ENCODE data around the gene DDX39A. TPM values are rescaled to one million over a fixed set of nuclear protein-coding genes. Genes with fewer than 3 reads are reported as not detected.
A peak's percentile ranks its signal among the peaks of the same experiment; 100 is the strongest.

DDX39A gene
- total and polyA plus RNA-seq, 2 of the 13 experiments (the other 11 are each of a cell fraction or from before 2014, with no cell fraction given), result 34.6 to 90.4 TPM

- TF ChIP-seq MLXIP (CRISPR knock-in tag; IDR thresholded peaks at IDR 0.05; ENCODE audit: borderline replicate concordance) (no peak), ZNF670 (CRISPR knock-in tag; IDR thresholded peaks at IDR 0.05; ENCODE audit: borderline replicate concordance) (peak; percentile 88), ZNF543 (CRISPR knock-in tag; IDR thresholded peaks at IDR 0.05) (no peak; the same call in 1 of the 2 replicates), ZFYVE20 (CRISPR knock-in tag; IDR thresholded peaks at IDR 0.05; ENCODE audit: borderline replicate concordance, low read depth) (no peak), XRCC5 (optimal IDR thresholded peaks at IDR 0.05; ENCODE audit: low read length) (peak; percentile 15), BORCS8-MEF2B (CRISPR knock-in tag; IDR thresholded peaks at IDR 0.05) (peak; percentile 83), ZNF44 (CRISPR knock-in tag; IDR thresholded peaks at IDR 0.05) (no peak), NCOR1 (IDR thresholded peaks at IDR 0.05; ENCODE audit: borderline replicate concordance, low read length) (peak; percentile 46; the same call in 1 of the 2 replicates), DZIP1 (CRISPR knock-in tag; IDR thresholded peaks at IDR 0.05) (no peak), SMAD3 (CRISPR knock-in tag; IDR thresholded peaks at IDR 0.05) (no peak)
- TF ChIP-seq, protein P1, sequence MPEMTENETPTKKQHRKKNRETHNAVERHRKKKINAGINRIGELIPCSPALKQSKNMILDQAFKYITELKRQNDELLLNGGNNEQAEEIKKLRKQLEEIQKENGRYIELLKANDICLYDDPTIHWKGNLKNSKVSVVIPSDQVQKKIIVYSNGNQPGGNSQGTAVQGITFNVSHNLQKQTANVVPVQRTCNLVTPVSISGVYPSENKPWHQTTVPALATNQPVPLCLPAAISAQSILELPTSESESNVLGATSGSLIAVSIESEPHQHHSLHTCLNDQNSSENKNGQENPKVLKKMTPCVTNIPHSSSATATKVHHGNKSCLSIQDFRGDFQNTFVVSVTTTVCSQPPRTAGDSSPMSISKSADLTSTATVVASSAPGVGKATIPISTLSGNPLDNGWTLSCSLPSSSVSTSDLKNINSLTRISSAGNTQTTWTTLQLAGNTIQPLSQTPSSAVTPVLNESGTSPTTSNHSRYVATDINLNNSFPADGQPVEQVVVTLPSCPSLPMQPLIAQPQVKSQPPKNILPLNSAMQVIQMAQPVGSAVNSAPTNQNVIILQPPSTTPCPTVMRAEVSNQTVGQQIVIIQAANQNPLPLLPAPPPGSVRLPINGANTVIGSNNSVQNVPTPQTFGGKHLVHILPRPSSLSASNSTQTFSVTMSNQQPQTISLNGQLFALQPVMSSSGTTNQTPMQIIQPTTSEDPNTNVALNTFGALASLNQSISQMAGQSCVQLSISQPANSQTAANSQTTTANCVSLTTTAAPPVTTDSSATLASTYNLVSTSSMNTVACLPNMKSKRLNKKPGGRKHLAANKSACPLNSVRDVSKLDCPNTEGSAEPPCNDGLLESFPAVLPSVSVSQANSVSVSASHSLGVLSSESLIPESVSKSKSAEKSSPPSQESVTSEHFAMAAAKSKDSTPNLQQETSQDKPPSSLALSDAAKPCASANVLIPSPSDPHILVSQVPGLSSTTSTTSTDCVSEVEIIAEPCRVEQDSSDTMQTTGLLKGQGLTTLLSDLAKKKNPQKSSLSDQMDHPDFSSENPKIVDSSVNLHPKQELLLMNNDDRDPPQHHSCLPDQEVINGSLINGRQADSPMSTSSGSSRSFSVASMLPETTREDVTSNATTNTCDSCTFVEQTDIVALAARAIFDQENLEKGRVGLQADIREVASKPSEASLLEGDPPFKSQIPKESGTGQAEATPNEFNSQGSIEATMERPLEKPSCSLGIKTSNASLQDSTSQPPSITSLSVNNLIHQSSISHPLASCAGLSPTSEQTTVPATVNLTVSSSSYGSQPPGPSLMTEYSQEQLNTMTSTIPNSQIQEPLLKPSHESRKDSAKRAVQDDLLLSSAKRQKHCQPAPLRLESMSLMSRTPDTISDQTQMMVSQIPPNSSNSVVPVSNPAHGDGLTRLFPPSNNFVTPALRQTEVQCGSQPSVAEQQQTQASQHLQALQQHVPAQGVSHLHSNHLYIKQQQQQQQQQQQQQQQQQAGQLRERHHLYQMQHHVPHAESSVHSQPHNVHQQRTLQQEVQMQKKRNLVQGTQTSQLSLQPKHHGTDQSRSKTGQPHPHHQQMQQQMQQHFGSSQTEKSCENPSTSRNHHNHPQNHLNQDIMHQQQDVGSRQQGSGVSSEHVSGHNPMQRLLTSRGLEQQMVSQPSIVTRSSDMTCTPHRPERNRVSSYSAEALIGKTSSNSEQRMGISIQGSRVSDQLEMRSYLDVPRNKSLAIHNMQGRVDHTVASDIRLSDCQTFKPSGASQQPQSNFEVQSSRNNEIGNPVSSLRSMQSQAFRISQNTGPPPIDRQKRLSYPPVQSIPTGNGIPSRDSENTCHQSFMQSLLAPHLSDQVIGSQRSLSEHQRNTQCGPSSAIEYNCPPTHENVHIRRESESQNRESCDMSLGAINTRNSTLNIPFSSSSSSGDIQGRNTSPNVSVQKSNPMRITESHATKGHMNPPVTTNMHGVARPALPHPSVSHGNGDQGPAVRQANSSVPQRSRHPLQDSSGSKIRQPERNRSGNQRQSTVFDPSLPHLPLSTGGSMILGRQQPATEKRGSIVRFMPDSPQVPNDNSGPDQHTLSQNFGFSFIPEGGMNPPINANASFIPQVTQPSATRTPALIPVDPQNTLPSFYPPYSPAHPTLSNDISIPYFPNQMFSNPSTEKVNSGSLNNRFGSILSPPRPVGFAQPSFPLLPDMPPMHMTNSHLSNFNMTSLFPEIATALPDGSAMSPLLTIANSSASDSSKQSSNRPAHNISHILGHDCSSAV (CRISPR knock-in tag; IDR thresholded peaks at IDR 0.05; ENCODE audit: borderline replicate concordance), result no peak
Observed at GRCh38 chr19:14419106-14419813, at the start of gene DDX39A (continued).
